Right kidney (tissue), 1 donor: Measurements from ENCODE around the gene ZIC4.
A peak's percentile ranks its signal among the peaks of the same experiment; 100 is the strongest.

Experiments used
- DNase-seq: peaks from one replicate; pipeline ENCODE4 v3.0.0-alpha.2; 2016

Gene ZIC4

GRCh38 chr3:147417551-147418295 lies 11.4 kb upstream of the ZIC4 start:
- no peak for DNase-seq

DNA sequence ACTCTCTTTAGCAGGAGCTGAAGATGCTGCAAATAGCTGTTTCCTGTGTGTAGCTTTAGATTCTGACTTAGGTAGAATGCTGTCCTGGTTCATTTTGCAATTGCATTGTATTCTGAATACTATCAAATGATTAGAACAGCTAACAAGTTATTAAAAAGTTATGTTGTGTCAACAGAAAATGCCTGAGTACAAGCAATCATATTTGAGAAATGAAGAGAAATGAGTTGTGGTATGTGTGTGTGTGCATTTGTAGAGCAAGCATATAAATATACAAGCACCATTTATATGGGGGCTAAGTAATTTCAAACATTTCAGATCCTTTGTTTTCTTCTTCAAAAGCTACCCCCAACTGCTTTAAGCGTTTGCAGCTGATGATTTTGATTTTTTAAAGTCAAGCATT lies 10.6 kb upstream of the ZIC4 start:
- no peak for DNase-seq

- no peak for DNase-seq
These were observed 9.5 kb upstream of the ZIC4 start for GRCh38 chr3:147415874-147416273.

DNA sequence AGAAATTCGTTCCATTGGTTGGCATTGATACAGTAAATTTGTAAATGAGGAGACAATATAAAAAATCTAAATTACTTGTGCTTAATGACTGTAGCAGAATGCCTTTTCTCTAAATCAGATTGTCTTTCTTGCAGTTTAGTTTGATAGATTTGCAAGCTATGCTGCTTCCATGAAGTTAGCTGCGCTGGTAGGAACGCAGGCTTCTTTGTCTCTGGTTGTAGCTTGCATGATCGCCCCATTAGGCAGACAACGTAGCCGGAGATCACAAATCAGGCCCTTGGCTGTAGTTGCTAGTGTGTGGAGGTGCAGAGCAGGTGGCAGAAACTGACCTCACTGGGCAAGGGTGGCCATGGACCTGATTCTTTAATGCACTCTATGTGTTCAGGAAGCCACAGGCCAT lies 8.9 kb upstream of the ZIC4 start:
- DNase-seq, result no peak

DNA sequence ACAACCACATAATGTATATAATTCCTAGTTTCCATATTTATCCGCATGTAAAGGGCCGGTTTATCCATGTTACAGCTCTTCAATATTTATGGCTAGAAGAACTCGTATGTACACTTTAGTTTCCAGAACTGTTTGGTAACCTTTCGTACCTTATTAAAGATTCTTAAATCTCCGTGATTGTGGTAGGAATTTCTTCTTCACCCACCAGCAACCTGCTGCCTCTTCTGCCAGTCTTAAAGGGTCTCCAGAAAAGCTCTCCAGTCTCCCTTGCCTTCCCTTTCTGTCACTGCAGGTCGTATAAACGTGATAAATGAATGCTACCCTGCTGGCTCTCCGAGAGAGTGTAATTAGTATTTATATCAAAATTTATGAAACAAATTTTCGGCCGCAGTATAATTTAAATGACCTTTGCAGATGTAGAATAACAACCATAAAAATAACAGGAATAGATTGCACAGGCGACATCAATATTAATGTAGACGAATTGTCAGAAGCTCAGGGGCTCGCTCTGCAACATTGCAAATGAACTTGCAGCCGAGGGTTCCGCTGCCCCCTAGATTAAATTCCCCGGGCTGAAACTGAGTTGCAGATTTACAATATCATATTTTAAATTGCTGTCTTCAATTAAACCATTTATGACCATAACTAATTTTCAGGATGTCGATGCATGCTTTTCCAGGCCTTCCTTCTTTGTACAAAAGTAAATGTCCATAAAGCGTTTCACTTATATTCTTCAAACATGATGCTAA lies 8.2 kb upstream of the ZIC4 start:
- DNase-seq, result no peak

- no peak for DNase-seq
These were observed 7.5 kb upstream of the ZIC4 start for GRCh38 chr3:147413686-147414389.

GRCh38 chr3:147412917-147413685 lies 6.8 kb upstream of the ZIC4 start:
- peak; percentile 75 for DNase-seq

- peak; percentile 79 for DNase-seq
These were observed 6.0 kb upstream of the ZIC4 start for GRCh38 chr3:147412261-147412916.

DNA sequence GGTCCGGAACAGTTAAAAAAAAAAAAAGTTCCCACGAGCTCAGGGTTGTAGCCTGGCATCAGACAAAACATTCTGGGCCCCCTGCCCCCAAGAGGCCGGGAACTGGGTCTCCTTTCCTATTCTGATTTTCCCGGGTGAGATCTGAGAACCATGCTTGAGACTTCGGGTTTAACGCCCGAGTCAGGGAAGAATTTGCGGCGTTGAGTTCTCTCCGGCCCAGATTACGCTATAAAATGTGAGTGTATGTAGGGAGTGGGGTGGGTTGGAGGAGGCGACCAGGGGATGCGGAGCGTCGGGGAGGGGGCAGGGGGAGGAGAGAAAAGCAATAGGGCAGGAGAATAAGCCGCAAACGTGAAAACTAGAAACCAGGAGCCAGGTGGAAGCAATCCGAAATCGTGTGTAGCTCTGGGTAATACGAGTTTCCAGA lies 5.5 kb upstream of the ZIC4 start:
- no peak for DNase-seq

- peak; percentile 76 for DNase-seq
These were observed 5.0 kb upstream of the ZIC4 start for GRCh38 chr3:147411238-147411814.

DNA sequence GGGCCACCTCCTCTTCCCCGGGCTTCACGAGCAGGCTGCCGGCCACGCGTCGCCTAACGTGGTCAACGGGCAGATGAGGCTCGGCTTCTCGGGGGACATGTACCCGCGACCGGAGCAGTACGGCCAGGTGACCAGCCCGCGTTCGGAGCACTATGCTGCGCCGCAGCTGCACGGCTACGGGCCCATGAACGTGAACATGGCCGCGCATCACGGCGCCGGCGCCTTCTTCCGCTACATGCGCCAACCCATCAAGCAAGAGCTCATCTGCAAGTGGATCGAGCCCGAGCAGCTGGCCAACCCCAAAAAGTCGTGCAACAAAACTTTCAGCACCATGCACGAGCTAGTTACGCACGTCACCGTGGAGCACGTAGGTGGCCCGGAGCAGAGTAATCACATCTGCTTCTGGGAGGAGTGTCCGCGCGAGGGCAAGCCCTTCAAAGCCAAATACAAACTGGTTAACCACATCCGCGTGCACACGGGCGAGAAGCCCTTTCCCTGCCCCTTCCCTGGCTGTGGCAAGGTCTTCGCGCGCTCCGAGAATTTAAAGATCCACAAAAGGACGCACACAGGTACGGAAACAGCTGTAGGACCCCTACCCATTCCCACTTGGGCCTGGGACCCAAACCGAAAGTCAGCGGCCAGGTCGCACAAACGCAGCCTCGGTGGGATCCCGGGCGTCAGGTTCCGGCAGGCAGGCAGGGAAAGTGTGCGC lies 4.3 kb upstream of the ZIC4 start:
- DNase-seq, result no peak

GRCh38 chr3:147410116-147410525 lies 3.8 kb upstream of the ZIC4 start:
- DNase-seq, result no peak

DNA sequence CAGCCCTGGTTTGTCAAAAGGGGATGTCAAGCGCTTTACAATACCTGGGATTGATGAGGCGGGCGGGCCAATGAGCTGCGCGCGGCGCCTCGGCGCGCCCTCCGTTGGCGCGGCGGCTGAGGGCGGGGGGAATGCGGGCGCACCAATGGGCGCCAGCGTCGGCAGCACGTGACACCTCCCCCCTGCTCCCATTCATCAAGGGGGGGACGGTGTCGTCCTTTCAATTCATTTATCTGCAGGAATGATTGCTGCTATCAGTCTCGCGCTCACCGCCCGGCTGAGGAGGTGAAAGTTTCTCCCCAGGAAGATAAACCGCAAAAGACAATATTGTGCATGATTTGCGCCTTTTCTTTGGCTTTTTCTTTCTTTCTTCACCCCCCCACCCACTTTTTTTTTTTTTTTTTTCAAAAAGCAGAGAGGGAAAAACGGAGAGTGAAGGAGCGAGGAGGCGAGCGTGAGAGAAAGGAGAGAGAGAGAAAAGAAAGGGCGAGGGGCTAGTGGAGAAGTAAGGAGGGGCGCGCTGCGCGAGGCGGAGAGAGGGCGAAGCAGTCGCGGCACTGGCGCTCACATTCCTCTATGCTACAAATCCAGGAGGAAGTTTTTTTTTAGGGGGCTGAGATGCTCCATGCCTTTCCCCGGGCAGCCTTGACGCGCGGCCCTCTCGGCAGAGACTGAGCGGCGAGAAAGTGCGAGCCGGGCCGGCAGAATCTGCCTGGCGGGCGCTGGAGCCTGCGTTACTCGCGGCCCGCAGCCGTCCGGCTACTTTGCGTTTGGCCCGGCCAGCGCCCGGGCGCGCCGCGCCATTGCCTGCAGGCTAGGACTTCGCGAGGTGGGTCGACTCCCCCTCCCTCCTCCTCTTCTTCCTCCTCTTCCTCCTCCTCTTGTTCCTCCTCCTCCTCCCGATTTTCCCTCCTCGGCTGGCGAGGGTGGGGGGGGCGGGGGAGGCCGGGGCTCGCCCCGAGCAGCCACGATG lies 3.1 kb upstream of the ZIC4 start, which contains the start of gene ZIC1:
ZIC1 (plus strand) TSS at position 223 of the 973 bp plus-strand sequence; CDS start at position 971, 748 bp downstream.
- peak; percentile 65 for DNase-seq

- DNase-seq, result peak; percentile 47
These were observed 2.1 kb upstream of the ZIC4 start for GRCh38 chr3:147408188-147409100.

DNA sequence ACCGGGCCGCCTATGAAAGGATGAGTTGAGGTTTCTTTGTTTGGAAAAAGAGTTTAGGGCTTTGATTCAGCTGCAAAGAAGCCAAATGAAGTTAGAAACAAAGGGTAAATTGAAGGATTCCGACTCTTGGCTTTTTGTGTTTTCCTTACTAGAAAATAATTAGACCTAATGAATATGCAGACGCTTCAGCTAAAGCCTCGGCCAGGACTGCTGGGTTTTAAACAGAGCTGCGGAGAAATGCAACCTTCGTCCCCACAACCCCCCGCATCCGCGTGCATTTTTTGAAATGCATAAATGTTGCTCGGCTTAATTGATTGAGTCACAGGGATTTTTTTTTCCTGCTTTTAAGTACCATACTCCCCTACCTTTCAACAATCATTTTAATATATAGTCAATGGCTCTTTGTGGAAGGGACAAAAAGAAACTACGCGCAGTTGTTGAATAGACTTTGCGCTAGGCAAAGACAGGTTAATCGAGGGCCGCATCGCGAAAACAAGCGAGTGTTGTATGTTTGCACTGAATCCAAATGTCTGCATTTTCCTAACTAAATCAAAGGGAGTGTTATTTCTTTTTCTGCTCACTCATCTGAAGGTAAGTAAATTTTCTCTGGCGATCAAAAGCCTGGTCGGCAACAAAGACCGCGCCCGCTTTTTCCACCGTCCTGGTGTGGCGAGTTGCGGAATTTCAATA lies 1.3 kb upstream of the ZIC4 start:
- no peak for DNase-seq

GRCh38 chr3:147407114-147407497 lies 763 bp upstream of the ZIC4 start:
- no peak for DNase-seq

GRCh38 chr3:147405231-147406027 lies 914 bp downstream of the ZIC4 start:
- no peak for DNase-seq
